22Rv1 (cell line): ENCODE data around the gene LRRC28.

Experiments
- ZFX ChIP-seq: fragments of 450-650 bp; IDR thresholded peaks from 2 replicates; pipeline ENCODE4 v1.6.1; 2017; ENCODE audit warnings: antibody characterized with exemption, borderline replicate concordance
- TF ChIP-seq, protein P1 (sequence below): fragments of 450-650 bp; IDR thresholded peaks from 2 replicates; pipeline ENCODE4 v1.5.1; 2017; ENCODE audit warnings: mild to moderate bottlenecking

DNA sequence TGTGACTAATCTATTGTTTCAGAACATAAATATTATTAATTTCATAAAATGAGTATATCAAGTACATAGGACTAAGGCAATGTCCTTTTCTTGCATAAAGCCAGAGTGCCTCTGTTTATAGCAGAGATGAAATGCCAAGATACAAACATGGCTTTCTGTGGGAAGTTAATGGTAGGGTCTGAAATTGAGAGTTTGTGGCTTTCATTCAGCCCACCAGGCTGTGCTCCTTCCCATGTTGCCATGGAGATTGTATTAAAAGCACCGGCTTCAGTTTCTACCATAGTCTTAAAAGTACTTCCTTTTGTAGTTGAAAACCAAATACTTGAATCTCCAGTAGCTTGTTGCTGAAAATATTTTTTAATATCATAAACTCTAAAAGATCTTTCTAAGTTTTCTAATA is 114.0 kb downstream of the LRRC28 start:
- TF ChIP-seq, protein P1, sequence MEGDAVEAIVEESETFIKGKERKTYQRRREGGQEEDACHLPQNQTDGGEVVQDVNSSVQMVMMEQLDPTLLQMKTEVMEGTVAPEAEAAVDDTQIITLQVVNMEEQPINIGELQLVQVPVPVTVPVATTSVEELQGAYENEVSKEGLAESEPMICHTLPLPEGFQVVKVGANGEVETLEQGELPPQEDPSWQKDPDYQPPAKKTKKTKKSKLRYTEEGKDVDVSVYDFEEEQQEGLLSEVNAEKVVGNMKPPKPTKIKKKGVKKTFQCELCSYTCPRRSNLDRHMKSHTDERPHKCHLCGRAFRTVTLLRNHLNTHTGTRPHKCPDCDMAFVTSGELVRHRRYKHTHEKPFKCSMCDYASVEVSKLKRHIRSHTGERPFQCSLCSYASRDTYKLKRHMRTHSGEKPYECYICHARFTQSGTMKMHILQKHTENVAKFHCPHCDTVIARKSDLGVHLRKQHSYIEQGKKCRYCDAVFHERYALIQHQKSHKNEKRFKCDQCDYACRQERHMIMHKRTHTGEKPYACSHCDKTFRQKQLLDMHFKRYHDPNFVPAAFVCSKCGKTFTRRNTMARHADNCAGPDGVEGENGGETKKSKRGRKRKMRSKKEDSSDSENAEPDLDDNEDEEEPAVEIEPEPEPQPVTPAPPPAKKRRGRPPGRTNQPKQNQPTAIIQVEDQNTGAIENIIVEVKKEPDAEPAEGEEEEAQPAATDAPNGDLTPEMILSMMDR: no peak
- no peak for TF ChIP-seq ZFX
